Tibial nerve (tissue), 4 donors: ENCODE results near the gene PROCA1. TPM values are rescaled to one million over a fixed set of nuclear protein-coding genes. Genes with fewer than 3 reads are reported as not detected.

Experiments used
- DNase-seq, 2 donors: peaks; one replicate each; pipeline ENCODE4 v3.0.0-alpha.2; 2019; ENCODE audit warnings: low spot score in 2 of 2
- H3K27ac ChIP-seq, 4 donors: fragments of 200-600 bp; sonication (generic) in 3 of 4; one replicate each; pipeline ENCODE4 v1.5.1; 2017 to 2019; ENCODE audit warnings: mild to moderate bottlenecking in 1 of 4
- H3K27me3 ChIP-seq, 2 donors: fragments of 200-600 bp; sonication (generic) in 1 of 2; one replicate each; pipeline versions ENCODE4 v1.5.1 to v1.6.0; 2017 to 2019
- H3K36me3 ChIP-seq, 3 donors: fragments of 200-600 bp; sonication (generic); one replicate each; pipeline ENCODE4 v1.5.1; 2018 to 2019
- H3K4me1 ChIP-seq, 4 donors: fragments of 200-600 bp; sonication (generic) in 3 of 4; one replicate each; pipeline ENCODE4 v1.5.1; 2017 to 2019
- H3K4me3 ChIP-seq, 4 donors: fragments of 200-600 bp; sonication (generic) in 3 of 4; one replicate each; pipeline ENCODE4 v1.5.1; 2017 to 2019; ENCODE audit warnings: mild to moderate bottlenecking in 1 of 4, moderate library complexity in 1 of 4
- H3K9me3 ChIP-seq, 4 donors: fragments of 200-600 bp; sonication (generic) in 3 of 4; one replicate each; pipeline ENCODE4 v1.5.1; 2017 to 2019
- CTCF ChIP-seq, 5 experiments: fragments of 200-600 bp in 3 of 5; fragments of 450-650 bp in 2 of 5; sonication (generic) in 3 of 5; IDR thresholded peaks; one replicate each; pipeline ENCODE4 v1.5.1; 2016 to 2019; ENCODE audit warnings: antibody characterized with exemption in 5 of 5, mild to moderate bottlenecking in 3 of 5, moderate library complexity in 2 of 5
- EP300 ChIP-seq, 2 donors: sonication (generic); formaldehyde crosslinking; IDR thresholded peaks; one replicate each; pipeline ENCODE4 v1.6.1; 2017; ENCODE audit warnings: antibody characterized with exemption in 2 of 2, mild to moderate bottlenecking in 1 of 2
- POLR2A ChIP-seq, 2 donors: fragments of 450-650 bp; IDR thresholded peaks; one replicate each; pipeline ENCODE4 v1.6.1; 2017; ENCODE audit warnings: antibody characterized with exemption in 2 of 2, mild to moderate bottlenecking in 2 of 2, moderate library complexity in 2 of 2
- WGBS, 2 donors: methylation state at CpG; one replicate each; pipeline ENCODE4 v1.1.5; 2018; 5-methylcytosine and 5-hydroxymethylcytosine counted together
- total RNA-seq, 4 donors: library from RNA; depleted of rRNA; stranded (reverse); fragments of >200 nt; gene quantifications; one replicate each; pipeline ENCODE4 v1.1.0, GENCODE V29; 2016

Gene PROCA1
- total RNA-seq, 4 donors from 2014 or later = 2.1 to 6.3 (median 4.6) TPM

- no peak for DNase-seq
- 59 to 68% methylated on average over 5 of the region's 5 CpGs for WGBS, 2 donors
Observed at GRCh38 chr17:28756049-28756804, 44.5 kb upstream of the PROCA1 start.

GRCh38 chr17:28755486-28755885, 43.8 kb upstream of the PROCA1 start:
- H3K9me3 ChIP-seq = no peaks in the 10 kb centered on the region
- 44 to 59% methylated on average over 7 of the region's 7 CpGs for WGBS, 2 donors
- peaks cover 0 to 15% (median 0%) of the 10 kb centered on the region in 4 donors for H3K4me1 ChIP-seq
- H3K36me3 ChIP-seq = peaks cover 6 to 39% (median 11%) of the 10 kb centered on the region in 3 donors
- TF ChIP-seq POLR2A (IDR thresholded peaks at IDR 0.05) = no peak
- TF ChIP-seq EP300 (IDR thresholded peaks at IDR 0.05) = no peak
- TF ChIP-seq CTCF (IDR thresholded peaks at IDR 0.05) = no peak
- no peak overlapping the region for H3K27ac ChIP-seq
- DNase-seq = no peak
- H3K4me3 ChIP-seq = no peak overlapping the region
- H3K27me3 ChIP-seq = no peaks in the 10 kb centered on the region

More at GRCh38 chr17:28756049-28756804, 44.5 kb upstream of the PROCA1 start:
- Histone ChIP-seq H3K4me3 (no peak overlapping the region), H3K9me3 (no peaks in the 10 kb centered on the region), H3K27ac (no peak overlapping the region), H3K36me3 (peaks cover 6 to 32% (median 11%) of the 10 kb centered on the region in 3 donors), H3K27me3 (no peaks in the 10 kb centered on the region), H3K4me1 (peaks cover 0 to 17% (median 0%) of the 10 kb centered on the region in 4 donors)
- no peak for TF ChIP-seq EP300 (IDR thresholded peaks at IDR 0.05)
- TF ChIP-seq POLR2A (IDR thresholded peaks at IDR 0.05) = no peak
- no peak for TF ChIP-seq CTCF (IDR thresholded peaks at IDR 0.05)

- Histone ChIP-seq H3K4me1 (peaks cover 0 to 51% (median 11%) of the 10 kb centered on the region in 4 donors), H3K36me3 (peaks cover 0 to 49% (median 0%) of the 10 kb centered on the region in 3 donors), H3K27ac (no peak overlapping the region), H3K27me3 (no peaks in the 10 kb centered on the region), H3K4me3 (no peak overlapping the region), H3K9me3 (no peaks in the 10 kb centered on the region)
- 88 to 94% methylated on average over 10 of the region's 10 CpGs for WGBS, 2 donors
- TF ChIP-seq CTCF (IDR thresholded peaks at IDR 0.05) = no peak
- no peak for TF ChIP-seq POLR2A (IDR thresholded peaks at IDR 0.05)
- TF ChIP-seq EP300 (IDR thresholded peaks at IDR 0.05) = no peak
- DNase-seq = no peak
Observed at GRCh38 chr17:28751600-28752366, 40.1 kb upstream of the PROCA1 start.

GRCh38 chr17:28750178-28751047, 38.7 kb upstream of the PROCA1 start:
- no peak for TF ChIP-seq POLR2A (IDR thresholded peaks at IDR 0.05)
- peak; percentile 28 to 72 for TF ChIP-seq EP300 (IDR thresholded peaks at IDR 0.05)
- peak; percentile 99 to 100 (median 99) for TF ChIP-seq CTCF (IDR thresholded peaks at IDR 0.05)
- H3K36me3 ChIP-seq = peaks cover 0 to 49% (median 0%) of the 10 kb centered on the region in 3 donors
- H3K9me3 ChIP-seq = no peaks in the 10 kb centered on the region
- peak overlapping the region in 1 of 4 donors; percentile 61 for H3K27ac ChIP-seq
- H3K27me3 ChIP-seq = no peaks in the 10 kb centered on the region
- H3K4me1 ChIP-seq = peaks cover 0 to 59% (median 24%) of the 10 kb centered on the region in 4 donors
- DNase-seq = peak; percentile 96 to 98
- 34 to 35% methylated on average over 20 of the region's 20 CpGs for WGBS, 2 donors
- H3K4me3 ChIP-seq = no peak overlapping the region
